Ovary (tissue), 3 donors: ENCODE measurements around the gene DAZL.

Source experiments
- CTCF ChIP-seq, 3 donors: fragments of 450-650 bp in 2 of 3; fragments of 200-600 bp in 1 of 3; IDR thresholded peaks; one replicate each; pipeline versions ENCODE4 v1.5.1 to v1.8.0; 2016 to 2022; ENCODE audit warnings: antibody characterized with exemption in 3 of 3, mild to moderate bottlenecking in 1 of 3
- EP300 ChIP-seq: sonication (generic); formaldehyde crosslinking; IDR thresholded peaks from one replicate; pipeline ENCODE4 v1.6.1; 2017; ENCODE audit warnings: antibody characterized with exemption
- donor health status: DM: no; HTN: no; CAD: no.

GRCh38 chr3:16607718-16608117 lies 2.5 kb upstream of the DAZL start:
- TF ChIP-seq EP300 (no peak), CTCF (IDR thresholded peaks at IDR 0.05) (no peak)
